Hematopoietic multipotent progenitor cell treated with erythropoietin and hydrocortisone succinate and interleukin-3 and kit ligand, for 17 days (in vitro differentiated cells): ENCODE results near the gene BTG1.
"Not testable (repeated sequence)": the region's sequence is repeated elsewhere in the genome, so short reads cannot be mapped to it uniquely, and the experiment has no call there.

Experiments used
- DNase-seq: peaks from one replicate; pipeline ENCODE4 v3.0.0-alpha.2; 2015; ENCODE audit warnings: low spot score

The BTG1 gene

DNA sequence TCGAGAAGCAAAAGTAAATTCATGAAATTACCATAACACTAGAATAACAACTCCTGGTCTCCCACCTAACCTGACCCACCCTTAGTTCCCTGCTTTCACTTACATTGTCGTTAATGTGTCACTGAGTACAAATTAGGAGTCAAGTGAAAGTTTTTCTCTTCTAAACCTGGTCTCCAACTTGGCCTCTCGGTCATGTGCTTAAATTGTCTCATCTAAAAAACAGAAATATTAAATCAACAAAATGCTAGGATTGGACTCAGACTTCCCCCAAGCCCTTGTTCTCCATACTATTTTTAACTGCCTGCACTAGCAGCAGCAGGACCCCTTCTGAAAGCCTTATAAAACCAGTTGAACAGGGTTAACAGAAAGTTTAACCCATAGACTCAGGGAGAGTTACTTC, 1.8 kb upstream of the BTG1 start:
- no peak for DNase-seq

DNA sequence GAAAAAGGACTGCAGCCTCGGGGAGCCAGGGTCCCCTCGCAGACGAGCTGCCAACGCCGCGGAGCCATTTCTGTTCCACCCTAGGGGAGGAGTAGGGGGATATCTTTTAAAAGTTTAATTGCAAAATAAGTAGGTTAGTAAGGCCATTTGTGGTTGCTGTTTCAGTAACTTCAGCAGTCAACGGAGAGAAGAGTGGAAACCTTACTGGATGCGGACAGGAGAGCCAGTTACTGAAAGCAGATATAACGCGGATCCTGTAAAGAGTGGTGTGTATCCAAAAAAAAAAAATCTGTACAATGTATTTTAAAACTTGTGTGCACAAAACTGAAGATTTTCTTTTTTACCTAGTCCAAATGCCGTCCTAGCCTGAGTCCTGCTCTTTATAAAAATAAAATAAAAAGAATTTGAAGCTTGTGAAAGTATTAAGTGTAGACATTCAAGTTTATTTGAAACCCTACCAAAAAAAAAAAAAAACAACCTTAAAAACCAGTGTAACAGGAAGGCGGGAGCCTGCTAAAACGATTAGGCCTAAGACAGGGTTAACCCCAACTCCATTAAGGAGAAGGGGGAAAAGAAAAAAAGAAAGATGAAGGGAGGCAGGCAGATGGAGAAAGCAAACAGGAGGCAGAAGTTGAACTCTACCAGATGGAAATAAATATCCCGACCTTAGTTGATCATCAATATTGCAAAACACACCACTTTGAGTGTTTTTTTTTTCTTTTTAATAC, 1.0 kb upstream of the BTG1 start:
- DNase-seq = no peak

DNA sequence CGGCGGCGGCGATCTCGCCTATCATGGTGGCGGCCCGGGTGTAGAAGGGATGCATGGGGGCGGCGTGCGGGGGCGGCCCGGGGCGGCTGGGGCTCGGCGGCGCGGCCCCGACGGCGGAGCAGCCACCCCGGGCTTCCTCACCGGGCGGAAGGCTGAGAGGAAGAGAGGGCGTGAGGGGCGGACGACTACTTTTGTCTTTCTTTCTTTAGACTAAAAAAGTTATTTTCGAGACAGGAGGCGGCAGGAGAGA, 240 bp downstream of the BTG1 start:
- no peak for DNase-seq

DNA sequence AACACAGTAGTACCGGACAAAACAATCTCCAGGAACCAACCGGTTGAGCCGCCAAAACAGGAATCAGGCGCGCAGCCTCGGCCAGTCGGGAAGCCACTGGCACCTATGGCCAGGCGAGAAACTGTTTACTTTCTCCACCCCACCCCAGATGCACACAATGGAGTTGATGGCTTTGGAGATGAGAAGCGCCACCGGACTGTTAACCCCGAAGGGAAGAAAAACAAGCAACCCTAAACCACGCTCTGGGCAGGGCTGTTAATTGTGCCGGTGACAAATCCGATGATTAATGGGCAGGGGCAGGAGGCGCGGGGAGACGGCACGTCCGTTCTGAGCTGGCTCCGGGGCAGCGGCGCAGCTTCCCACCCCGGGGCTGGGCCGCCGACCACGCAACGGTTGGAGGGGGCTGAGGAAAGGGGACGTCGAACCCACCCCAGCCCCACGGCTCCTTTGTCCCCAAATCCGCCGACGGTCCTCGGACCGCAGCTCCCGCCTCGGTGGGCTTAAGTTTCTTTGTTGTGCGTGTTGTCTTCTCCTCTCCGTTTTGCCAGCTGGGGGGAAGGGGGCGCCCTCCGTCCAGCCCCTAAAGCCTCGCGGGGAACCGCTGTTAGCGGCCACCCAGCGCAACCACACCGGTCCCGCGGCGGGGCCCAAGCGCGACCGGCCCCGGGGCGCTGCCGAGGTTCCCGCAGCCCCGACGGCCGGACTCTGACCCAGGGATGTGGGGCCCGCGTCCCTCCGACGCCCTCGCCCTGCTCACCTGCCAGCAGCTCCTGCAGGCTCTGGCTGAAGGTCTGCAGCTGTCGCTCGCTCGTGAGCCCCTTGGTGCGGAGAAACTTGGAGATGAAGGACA, 790 bp downstream of the BTG1 start:
- peak; percentile 73 for DNase-seq

DNA sequence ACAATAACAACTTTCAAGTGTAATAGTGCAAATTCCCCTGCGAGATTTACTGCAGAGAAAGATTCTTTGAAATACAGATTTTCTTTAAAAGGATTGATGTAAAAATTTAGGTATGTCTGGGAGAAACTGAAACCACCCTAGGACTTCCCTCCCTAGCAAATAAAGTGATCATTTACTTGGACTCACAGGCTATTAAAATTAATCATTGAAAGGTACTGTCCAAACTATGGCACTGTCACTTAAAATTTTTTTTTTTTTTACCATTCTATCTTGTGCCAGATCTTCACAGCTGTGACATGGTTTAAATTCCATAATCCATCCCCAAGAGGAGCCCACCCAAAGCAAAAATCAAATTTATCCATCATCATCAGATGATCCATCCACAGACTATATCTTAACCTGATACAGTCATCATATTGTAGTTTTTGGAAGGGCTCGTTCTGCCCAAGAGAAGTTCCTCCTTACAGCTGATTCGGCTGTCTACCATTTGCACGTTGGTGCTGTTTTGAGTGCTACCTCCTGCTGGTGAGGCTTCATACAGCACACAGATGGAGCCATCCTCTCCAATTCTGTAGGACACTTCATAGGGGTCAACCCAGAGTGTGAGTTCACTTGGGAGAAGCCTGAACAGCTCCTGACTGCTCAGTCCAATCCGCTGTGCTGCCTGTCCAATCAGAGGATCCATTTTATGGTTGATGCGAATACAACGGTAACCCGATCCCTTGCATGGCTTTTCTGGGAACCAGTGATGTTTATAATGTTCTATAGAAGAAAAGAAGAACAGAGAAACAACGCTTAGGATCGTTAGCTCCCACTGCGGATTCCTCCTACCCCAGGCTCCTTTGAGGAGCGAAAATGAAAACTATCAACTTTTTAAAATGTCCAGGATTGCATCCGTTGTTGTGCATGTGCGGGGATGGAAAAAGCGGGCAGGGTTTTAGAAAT, 1.7 kb downstream of the BTG1 start:
- DNase-seq = peak; percentile 83

DNA sequence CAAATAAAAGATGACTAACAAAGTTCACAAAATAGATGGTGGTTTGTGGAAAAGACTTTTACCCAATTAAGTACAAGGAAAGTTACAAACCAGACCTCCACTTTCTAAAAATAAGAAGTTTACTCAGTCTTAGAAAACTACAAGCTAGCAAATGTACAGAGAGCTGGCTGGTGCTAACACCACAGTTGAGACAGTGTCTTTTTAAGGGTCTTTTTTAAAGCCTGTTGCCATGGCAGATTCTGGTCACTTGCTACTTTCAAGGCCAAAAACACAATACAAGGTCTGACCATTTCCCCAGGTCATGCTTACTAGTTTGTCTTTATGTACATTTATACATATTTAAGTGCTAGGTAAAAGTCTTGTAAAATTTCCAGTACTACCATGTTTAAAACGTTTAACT, 2.4 kb downstream of the BTG1 start:
- DNase-seq = no peak

DNA sequence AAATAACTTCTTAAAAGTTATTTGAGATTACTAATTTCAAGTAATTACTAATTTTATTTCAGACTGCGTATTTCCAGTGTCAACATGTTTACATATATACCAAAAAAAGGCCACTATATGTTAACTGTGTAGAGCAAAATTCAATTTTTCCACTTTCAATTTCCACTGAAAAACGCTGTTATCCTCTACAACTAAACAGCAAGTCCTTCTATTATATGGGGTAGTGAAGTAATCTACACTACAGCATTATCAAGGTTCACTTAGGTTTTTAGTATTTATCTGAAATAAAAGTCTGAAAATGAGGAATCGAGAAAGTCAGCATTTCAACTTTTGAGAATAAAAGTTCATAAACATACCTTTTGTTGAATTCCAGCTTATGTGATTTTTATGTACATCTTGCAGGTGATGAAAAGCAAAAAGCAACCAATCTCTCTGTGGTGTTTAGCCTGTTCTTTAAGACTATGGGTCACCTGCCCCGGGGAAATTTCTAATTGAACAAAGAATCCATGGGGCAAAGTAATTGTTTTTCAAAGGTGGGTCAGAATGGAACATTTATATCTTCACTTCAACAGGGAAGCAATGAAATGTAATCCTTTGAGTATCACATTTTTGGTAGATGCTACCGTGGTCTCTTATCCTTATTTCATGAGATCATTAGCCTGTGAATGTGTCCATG, 3.3 kb downstream of the BTG1 start:
- no peak for DNase-seq

DNA sequence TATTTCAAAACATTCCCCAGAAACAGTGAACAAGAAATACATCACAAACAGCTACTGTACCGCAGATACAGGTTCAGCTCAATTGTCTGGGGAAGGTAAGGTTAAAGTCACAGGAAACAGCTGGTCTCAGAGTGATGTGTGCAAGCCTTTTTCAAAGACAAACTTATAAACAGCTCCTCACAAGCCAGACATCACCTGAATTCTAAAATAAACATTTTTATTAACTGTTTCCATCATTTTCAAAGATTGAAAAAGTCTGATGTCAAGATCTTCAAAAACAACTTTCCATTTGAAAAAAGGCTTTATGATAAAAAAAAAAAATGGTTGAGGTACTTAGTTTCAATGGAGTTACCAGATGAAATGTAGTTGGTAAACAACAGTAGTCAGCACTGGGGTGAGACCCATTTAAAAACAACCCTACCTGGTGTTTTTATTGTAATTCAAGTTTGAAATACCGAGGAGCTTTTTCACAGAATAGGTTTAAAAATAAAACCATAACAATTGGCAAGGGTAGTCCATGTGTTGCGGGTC, 4.0 kb downstream of the BTG1 start:
- no peak for DNase-seq

DNA sequence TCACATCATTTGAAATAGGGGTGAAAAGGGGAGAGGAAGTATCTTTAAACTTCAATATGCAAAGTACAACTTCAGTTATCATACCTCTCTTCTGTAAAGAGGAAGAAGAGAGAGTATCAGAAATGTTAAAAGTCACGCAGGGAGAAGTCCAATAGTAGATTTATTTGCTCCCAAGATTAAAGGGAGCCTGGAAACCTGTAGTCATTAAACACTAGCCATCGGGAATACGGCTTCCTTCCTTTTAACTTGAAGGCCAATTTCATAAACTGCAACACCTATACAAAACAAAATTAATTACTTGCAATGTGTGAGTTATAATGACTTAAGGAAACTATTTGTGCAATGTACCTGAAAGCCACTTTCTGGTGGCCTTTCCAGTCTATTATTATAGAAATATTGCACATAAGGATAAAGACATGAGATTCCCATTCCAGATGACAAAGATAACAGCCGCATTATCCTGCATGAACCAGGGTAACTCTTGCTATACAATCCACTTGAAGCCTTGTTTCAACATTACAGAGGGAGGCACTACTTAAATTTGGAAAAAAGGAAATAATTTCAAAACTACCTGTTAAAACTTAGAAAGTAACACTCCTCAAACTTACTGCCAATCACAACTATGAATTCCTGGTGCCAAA, 4.6 kb downstream of the BTG1 start:
- no peak for DNase-seq

DNA sequence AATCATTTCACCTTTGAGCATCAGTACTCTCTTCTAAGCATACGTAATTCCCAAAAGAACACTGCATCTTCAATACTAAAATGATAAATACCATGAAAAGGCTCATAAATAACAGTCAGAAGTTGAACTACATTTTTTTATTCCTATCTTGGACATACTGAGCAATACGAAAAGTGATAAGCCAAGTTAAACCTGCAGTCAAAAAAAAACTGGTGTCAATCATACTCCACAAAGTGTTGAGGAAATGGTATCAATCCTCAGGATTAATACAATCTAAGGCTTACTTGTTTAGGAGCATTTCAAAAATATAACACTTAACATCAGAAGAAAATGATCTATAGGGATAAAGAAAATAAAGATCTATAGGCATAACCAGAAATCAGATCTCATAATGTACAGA, 5.5 kb downstream of the BTG1 start:
- DNase-seq = no peak

DNA sequence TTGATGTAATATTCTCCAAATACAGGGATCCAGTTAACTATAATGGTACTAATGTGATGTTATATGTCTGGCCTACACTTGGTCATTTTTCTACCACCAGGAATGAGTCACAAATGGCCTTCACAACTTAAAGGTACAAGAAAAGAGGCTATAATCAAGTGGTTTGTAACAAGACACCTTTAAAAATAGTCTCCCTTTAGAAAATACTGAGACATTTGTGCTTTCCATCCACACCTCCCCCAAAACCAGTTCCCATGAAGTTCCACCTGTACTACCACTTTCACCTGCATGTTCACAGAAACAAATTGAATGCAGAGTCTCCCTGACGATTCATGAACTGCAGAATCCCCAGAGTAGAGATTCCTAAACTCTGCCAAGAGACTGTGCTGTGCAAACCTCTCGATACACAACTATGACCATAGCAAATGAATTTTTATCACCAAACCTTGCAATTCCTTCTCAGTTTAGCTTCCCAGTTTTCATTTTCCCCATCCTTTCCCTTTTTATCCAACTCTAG, 6.0 kb downstream of the BTG1 start:
- no peak for DNase-seq

DNA sequence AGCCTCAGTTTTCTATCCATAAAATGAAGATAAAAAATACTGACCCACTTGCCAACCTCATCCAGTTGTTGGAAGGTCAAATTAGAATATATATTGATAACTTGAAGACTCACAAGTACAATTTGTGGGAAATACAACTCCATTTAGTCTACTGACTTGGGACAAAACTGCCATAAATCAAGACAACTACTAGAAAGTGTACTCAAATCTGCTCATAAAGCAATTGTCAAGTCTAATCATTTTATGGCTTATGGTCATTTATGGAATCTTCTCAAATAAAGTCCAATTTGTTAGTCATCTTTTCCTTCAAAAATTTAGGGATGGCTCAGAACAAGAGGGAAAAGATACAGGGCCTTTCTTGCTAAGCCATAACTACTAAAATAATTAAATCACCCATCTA, 7.0 kb downstream of the BTG1 start:
- no peak for DNase-seq

DNA sequence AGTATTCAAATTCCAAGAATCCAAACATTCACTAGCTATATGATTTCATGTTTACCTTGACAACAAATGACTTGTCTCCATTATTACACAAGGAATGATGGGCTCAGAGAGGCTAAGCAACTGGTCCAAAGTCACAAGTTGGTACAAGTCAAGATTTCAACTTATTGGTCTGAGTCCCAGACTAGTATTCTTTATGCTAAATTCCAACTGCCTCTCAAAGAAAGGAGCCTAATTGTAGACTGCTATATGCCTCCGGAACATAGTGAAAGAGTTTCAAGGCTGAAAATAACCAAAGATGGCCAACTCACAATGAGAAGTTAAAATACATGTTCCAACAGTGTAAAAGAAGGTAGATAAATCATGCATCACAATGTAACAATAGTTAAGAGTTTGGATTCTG, 7.5 kb downstream of the BTG1 start:
- no peak for DNase-seq

DNA sequence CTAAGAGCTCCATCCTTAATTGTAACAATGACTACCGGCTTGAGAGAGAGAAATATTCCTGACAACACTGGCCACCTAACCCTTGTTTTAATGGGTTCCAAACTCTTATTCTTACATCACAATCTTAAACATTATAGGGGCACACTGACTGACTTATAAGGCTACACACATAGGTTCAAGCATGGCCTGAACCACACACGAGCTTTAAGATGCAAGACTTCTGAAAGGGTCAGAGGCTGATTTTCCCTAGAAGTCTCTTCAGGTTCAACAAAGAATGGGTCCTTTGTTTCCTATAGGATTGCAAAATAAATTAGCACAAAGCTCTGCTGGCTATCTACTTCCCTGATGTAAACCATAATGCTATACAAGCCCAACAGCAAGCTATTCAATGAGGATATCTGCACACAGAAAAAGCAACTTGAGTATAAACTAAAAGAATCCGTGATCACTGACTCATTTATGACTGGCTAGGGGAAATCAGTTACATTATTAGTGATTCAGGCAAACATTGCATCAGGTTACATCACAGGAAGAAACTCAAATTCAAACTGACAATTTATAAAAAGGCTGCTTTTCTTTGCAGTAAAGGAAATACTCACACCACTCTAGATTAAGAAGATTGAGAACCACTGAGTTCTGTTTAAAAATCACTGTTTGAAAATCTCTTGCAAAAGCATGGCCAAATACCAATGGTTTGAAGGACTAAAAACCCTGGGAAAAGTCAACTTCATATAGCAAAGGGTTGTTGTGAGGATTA, 8.5 kb downstream of the BTG1 start:
- no peak for DNase-seq

DNA sequence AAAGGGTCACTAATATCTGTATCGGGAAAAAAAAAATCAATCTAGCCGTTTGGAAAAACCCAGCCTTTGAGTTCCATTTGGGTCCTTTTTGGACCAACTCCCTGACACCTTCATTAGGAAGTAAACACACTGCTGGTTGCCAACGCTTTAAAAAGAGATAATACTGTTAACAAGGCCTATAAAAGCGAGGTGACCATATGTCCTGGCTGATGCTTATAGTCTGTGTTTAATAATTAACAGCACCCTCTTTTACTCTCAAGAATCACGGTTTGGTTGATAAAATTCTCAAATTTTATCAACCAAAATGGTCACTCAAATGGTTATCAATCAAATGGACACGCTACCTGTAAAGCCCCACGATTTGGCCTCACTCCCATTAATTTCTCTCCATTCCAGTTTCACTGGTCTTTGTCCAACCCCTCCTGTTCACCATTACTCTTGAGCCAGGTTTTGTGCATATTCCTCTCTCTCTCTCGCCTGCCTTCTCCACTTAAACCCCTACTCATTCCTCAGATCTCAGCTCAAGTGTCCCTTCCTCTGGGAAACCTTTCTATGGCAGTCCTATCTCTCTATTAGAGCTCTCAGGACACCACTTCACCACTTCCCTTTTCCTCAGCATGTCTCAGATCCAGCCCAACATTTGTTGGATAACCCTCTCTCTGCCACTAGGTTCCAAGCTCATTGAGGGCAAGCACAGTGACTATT, 9.5 kb downstream of the BTG1 start:
- DNase-seq = no peak

DNA sequence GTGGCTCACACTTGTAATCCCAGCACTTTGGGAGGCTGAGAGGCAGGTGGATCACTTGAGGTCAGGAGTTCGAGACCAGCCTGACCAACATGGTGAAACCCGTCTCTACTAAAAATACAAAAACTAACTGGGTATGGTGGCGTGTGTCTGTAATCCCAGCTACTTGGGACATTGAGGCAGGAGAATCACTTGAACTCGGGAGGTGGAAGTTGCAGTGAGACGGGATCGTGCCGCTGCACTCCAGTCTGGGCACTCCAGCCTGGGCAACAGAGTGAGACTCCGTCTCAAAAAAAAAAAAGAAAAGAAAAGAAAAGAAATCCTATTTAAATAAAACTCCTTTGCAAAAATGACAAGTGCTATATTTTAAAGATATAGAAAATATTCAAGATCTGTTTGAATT, 10.1 kb downstream of the BTG1 start:
- not testable (repeated sequence) for DNase-seq

DNA sequence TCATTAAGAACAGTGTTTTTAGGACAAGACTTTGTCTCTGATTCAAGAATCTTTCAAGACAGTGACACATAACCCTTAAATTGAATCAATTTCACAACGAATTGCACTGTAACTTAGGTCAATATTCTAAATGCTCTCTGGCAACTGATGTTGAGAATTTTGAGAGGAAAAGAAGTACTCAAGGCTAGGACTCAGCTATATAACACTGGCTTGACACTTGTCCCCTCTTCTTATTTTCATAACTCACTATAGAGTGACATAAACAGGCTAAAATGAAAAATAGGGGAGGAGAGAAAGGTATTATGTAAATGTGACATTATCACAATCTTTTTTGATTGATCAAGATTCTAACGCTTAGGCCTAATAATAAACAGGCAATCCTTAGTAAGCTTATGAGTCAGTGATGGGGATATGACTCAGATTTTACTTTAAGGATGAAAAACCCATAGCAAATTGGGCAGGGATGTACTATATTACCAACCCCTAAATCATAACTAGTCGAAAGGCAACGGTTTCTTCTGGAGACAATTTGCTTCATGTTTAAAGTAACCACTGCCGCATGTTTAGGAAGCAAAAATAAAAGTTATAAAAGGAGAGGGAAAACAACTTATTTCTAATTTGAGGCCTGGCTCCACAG, 10.9 kb downstream of the BTG1 start:
- DNase-seq = no peak

DNA sequence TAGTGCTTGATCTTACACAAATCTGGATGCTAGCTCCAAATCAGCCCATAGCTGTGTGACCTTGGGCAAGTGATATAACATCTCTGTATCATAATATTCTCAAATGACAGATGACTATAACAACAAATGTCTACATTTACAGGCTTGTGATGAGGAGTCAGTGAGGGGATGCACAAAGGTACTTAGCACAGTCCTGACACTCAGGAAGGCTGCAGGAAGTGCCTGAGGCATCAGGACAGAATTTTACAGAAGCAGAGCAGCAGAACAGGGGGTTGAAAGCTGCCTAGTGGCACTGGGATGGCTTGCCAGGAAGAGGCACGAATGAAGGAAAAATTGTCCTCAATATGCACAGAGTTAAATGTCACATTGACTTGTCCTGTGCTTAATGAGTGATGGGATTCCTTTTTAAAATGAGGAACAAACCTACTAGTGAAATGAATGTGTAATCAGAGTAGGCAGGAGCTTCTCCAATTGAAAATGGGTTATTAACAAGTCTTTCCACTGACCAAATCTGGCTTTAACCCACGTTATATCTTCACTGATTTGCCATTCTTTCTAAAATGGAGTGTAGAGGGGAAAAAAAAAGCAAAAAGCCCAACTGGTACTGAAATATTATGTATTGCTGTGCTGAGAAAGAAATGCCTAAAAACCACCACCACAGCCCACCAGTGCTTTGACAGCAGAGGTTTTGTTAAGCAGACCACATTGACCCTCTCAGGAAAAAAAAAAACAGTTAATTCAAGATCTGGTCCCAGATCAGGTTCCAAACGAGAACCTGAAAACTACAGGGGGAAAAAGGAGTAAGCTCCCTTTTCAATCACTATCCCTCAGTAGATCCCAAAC, 11.6 kb downstream of the BTG1 start:
- DNase-seq = no peak
